Activated CD8-positive, alpha-beta memory T cell treated with anti-CD3 and anti-CD28 coated beads for 4 hours (primary cell): ENCODE data around the gene FHAD1.

Source experiments
- DNase-seq, 2 donors: peaks; one replicate each; pipeline ENCODE4 v3.0.0-alpha.2; 2020; ENCODE audit warnings: low read depth in 2 of 2

The FHAD1 gene

DNA sequence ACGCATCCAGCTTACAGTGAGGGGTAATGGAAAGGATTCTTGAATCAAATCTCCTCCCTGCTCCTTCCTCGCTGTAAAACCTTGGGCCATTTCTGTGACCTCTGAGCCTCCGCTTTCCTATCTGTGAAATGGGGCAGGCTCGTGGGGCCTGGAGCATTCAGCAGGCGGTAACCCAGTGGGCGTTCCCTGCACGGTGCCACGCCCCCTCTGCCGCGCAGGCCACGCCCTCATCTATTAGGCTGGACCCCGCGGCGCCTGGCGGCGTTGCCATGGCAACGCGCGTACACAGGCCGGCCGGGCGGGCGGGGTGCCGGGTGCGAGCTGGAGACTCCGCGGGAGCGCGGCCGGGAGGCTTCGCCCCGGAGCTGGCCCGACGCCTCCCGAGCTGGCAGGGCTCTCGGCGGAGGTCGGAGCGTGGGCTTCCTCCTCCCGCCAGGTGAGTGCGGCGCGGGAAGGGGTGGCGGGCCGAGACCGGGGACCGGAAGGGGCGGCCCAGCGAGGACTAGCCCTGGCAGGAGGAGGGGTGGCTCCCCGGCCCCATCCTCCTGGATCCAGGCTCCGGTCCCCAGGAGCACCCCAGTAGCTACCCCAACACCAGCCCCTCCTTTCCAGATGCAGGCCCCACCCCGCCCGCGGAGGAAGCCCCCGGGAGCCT is at the start of gene FHAD1:
Gene FHAD1, plus strand, starts transcription at position 264 of the 655 bp plus-strand sequence. CDS start 4,562 bp downstream, outside the sequence.
- DNase-seq = peak in 1 of 2 donors; percentile 20

DNA sequence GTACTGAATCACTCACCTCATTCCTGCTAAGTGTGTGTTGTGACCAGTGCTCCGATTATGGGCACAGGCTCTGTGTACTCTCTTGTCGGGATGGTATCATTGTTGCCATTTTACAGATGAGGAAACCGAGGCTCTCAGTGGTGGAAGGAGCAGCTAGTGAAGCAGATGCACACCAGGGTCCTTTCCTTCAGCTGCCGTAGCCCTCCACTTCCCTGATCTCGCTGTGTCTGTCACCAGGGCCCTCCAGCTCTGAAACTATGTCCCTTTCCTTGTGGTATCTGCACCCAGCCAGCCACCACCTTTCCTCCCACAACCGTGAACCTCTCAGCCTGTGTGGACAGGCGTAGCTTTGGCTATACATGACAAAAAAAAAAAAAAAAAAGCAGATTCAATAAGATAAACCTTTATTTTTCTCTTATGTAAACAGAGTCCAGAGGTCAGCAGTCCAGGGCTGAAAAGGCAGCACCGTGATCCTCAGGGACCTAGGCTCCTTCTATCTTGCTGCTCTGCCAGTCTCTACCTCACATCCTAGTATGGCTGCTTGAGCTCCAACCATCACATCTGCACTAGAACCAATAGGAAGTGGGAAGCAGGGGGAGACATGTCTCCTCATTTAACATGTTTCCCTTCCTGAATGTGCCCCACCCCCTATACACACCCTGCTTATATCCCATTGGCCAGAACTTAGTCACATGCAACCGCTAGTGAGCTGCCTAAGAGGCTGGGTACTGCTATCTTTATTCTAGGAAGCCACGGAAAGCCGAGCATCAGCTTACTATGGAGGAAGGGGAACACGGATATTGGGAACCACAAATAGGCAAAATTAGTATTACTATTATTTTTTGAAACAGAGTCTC is 49.2 kb upstream of the FHAD1 start:
- no peak for DNase-seq

DNA sequence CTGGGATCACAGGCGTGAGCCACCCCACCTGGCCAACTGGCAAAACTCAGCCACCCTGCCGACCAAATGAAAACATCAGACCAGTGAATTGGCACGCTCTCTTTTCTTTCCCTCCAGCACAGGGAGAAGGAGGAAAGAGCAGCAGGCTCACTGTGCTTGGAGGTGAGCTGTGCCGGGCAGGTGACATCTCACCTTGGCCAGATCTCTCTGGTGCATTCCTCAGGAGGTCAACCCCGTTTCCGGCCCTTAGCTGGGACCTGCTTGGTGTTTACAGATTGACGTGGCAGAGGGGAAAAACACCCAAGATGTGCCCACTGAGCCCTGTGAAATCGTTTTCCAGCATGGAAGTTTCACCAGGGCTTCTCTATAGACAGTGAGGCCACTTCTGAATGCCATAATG is 48.3 kb upstream of the FHAD1 start:
- DNase-seq = no peak

DNA sequence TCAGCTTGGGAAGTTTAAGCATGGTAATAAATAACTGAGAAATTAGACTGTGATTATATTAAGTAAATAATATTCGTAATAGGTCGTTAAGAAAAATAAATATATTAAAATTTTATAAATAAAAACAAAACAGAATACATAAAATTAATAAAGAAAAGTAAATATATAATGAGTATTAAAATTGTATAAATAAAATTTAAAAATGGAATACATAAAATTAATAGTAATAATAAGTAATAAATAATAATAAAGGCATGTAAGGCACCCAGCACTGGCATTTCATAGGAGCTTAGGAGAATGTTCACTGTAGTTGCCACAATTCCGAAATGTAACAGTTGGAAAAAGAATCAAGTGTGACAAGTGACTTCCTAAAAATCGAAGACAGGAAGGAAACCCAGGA is 45.8 kb upstream of the FHAD1 start:
- DNase-seq = no peak

DNA sequence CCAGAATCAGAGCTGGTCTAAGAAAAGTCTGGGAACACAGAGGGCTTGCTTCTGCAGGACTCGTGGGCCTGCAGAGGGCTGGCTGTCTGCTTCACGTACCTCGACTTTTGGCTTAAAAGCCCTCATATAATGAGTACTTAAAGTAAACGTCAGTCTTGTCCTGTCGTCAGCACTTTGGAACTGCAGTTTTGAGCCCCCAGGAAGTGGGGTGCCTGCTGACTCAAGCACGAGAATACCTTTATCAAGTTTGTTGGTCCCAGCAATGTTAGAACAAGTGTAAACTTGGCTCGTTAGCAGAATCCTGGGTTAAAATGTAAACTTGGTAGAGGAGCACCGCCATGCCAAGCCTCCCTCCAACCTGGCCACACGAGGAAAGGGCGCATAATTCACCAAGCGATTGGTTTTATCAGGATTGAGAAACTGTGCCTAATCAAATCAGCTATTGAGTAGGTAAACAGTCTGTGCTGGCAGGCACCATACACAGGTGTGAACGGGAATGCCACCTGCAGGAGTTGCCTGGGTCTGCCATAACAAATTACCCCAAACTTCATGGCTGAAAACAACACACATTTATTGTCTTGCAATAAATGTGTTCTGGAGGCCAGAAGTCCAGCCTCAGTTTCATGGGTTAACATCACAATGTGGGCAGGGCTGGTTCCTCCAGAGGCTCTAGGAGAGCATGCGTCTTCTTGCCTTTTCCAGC is 45.0 kb upstream of the FHAD1 start:
- no peak for DNase-seq

DNA sequence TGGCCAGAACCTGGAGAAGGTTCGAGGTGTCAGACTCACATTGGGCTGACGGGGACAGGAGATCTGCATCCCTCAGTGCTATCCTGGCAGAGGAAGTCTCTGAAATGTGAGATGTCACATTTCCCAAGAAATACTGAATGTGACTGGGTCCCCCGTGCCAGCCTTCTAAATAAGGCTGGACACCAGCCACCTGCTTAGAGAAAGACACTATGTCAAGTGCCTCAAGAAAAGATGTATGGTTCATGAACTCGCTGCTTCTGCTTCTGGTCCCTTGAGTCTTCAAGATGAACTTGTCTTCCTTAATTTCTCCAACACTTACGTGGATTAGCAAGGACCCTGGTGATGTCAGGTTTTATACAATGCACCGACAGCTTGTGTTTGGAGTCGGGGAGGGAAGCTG is 42.1 kb upstream of the FHAD1 start:
- no peak for DNase-seq

DNA sequence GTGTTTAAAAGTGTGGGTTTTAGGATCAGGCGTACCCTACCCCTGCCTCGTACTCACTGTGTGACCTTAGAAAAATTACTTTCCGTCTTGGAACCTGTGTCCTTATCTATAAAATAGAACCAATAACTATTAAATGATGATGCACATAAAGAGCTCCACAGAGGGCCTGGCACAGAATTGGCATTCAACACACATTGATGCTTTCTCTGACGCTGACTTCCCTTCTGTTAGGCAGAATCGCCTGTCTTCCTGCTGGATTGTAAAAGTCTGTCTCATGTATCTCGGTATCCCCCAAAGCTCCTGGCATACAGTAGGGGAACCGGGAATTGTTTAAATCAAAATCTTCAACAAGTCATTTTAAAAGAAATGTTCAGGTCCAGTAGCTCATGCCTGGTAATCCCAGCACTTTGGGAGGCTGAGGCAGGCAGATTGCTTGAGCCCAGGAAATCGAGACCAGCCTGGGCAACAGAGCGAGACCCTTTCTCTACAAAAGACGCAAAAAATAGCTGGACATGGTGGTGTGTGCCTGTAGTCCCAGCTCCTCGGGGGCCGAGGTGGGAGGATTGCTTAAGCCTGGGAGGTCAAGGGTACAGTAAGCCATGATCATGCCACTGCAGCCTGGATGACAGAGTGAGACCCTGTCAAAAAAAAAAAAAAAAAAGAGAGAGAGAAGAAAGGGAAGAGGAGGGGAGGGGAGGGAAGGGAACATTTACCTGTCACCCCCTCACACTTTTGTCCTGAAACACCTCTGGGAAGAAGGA is 41.3 kb upstream of the FHAD1 start:
- no peak for DNase-seq

DNA sequence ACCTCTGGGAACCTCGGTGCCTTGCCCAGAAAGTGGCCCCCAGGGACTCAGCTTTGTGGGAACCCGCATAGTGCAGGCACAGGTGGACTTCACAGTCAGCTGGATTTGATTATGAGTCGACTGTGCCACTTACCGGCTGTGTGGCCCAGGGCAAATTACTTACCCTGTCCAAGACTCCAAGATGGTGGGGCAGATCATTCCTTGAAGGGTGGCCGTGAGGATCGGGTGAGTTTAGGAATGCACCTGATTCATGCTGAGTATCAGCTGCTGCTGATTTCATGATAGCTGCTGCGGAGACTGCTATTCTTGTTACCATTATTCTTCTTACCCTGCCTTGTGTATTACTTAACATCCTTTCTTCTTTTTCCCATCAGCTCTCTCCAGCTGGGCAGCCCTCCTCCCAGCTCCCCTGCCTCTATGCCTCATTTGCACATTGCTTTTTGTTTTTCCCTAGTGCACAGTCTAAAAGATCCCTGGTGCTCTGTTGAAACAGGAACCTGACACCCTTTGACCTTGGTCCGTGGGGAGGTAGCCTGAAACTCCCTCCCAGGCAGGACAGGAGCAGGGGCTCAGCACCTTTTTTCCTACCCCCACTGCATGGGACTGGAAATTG is 40.5 kb upstream of the FHAD1 start:
- no peak for DNase-seq

DNA sequence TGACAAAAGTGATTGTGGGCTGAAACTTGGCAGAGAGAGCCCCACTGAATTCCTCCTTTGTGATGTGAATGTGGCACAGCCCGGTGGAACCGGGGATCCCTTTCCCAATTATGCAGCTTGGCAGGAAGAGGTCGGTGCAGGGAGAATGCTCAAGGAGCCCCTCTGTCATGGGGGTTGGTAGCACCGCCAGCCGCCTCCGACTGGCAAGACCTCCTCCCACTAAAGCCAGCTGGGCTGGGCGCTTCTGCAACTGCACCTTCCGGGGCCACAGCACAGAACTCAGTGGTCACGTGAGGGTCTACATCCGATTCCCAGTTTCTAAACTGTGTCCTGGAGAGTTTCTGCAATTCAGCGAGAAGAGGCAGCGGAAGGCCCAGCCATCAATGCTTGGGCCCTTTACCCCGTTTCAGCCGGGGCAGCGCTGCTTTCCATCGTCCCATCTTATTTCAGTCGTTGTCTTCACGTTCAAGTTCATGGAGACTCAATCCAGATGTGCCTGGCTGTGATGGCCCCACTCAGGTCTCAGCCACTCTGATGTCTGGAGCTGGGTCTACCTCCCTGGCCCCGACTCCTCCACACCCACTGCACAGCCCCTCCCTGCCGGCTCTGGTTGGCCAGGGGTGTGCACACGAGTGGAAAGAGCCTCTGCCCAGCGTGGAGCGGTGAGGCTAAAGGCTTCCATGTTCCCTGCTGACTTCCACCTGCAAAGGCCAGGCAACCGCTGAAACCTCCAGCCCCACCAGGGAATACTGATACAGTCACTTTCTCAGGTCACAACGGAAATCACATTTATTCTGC is 39.8 kb upstream of the FHAD1 start:
- DNase-seq = no peak

DNA sequence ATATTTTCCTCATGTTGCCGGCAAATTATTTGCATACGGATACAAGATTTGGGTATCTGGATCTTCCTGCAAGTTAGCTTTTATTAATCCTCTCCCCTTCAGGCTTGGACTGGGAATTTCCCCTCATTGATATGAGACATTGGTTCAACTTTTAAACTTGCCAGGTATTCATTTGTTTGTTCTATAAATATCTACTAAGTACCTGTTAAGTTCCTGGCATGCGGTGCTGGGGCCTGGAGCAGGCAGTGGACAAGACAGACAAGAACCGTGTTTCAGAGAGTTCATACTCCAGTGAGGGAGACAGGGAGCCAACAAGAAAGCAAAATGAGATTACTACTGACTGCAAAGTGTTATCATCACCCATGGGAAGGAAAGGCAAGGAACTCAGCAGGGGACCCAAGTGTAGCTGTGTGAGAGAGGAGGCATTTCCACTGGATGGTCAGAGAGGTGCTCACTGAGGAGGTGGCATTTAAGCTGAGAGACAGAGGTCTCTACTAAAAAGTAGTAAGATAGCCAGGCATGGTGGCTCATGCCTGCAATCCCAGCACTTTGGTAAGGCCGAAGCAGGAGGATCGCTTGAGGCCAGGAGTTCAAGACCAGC is 39.1 kb upstream of the FHAD1 start:
- DNase-seq = no peak

DNA sequence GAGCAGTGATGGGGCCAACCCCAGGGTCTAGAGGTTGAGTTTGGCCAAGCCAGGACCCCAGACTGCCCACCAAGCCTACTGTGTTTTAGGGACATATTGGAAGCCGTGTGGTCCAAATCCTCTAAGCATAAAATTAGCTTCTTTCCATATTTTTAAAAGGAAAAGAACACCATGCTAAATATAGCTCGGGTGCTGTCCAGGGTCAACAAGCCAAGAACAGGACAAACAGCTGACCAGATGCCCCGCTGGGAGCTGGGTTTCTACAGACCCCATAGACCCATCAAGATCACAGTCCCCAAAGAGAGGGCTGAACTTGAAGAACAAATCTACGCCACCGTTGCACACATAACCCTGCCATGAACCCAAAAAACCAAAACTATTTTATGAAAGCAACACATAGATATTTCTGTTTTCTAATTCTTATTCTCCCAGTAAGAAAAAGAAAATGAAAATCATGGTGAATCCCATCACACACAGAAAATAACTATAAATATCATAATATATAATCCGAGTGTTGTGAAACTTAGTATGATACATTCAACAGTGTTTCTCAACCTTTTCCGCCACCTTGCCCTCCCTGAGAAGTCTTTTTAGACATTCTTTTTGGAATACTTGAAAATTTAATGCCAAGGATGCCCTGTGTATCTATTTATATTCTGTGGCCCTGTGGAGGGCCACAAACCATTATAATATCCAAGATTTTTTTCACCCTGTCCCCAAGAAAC is 36.2 kb upstream of the FHAD1 start:
- no peak for DNase-seq

DNA sequence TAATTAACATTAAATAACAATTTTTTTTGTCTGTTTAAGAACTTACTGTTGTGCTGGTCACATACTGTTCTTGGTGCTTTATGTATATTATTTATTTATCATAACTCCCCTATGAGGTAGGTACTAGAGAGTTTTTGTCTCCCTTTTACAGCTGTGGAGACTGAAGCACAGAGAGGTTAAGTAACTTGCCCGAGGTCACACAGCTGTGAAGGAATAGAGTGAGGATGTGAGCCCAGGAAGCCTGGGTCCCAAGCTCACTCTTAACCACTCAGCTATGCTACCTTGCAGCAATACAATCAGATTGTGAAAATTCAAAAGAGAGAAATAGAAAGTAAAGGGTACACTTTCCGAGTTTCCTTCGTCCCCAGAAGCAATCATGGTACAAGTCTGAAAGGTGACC is 35.6 kb upstream of the FHAD1 start:
- no peak for DNase-seq

DNA sequence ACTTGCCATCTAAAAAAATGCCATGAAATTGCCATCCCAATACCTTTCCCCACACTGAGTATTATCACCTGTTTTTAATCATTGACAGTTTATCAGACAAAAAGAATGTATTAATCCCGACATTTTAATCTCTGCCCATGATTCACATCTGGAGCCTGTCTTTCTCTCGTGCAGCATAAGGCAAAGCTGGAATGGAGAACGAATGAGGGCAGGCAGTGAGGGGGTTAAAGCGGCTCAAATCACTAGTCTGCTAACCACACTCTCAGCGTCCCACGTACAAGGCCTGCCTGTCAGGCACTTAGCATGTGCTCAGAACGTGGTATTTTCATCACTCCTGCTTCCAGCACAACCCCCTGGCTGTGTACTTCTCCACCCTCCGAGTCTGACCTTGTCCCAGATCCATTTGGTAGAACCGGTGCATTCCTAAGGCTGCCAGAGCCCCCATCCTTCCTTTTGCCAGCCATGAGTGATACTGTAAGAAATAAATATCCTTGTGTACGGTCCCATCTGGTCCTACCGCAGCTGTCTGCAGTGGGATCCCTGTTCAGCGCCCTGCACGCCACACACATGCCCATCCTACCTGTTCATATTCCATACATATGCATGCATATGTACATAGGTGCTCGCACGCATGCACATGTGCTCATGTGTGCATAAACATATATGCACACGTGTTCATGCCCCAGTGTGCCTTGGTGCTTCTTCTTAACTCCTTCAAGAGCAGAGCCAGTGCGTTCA is 34.6 kb upstream of the FHAD1 start:
- no peak for DNase-seq

DNA sequence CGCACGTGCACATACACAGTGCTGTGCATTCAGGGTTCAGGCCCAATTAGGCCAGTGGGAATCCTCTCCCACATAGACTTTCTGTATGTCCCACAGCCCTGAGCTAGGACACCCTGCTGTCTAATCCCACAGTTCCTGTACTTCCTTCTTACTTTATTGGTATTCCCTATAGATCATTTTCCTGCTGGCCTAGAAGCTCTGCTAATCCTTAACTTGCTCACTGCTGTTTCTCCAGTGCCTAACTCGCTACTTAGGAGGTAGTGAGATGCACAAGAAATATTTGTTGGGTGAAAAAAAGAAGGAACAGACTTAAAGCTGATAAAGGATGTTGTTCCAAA is 34.1 kb upstream of the FHAD1 start:
- DNase-seq = no peak

DNA sequence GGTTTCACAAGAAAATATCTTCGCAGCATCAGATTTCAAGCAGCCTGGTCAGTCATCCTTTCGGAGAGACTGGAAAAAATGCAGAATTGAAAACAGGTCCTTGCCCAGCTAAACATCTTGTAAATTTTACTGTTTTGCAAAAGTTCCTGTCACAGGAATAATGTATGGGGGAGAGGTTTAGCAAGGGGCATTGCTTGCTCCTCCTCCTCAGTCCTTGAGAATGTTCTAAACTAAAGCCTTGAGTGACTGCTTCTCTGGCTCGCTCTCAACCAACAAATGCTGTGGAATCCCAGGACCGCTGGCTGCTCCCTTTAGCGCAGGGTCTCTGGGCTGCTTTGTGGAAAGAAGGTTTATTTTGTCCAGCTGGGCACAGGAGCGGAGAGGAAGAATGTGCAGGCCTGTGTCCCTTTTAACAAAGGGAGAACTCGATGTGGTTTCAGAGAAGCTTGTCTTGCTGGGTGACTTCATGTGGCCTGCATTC is 33.6 kb upstream of the FHAD1 start:
- no peak for DNase-seq

DNA sequence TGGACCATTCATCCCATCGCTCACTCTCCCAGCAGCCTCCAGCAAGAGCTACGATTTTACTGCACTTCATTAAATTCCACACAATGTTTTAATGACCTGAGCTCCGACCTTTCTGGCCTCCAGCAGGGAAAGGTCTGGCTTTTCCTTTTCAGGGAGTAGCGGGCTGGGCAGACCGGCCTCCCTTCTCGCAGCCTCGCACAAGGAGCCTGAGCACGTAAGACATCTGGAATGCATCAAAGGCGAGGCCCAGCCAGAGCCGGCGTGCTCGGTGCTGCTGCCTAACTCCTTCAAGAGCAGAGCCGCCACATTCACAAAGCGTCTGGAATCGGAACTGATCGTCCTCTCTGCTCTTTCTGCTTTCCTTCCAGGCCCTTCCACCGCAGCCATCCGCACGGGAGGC is 32.5 kb upstream of the FHAD1 start:
- DNase-seq = no peak

DNA sequence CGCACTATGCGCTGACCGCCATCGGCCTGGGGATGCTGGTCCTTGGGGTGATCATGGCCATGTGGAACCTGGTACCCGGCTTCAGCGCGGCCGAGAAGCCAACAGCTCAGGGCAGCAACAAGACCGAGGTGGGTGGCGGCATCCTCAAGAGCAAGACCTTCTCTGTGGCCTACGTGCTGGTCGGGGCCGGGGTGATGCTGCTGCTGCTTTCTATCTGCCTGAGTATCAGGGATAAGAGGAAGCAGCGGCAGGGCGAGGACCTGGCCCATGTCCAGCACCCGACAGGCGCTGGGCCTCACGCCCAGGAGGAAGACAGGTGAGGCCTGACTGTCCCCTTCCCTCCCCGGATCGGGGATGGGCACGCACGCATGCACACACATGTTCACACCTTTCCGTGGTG is 31.9 kb upstream of the FHAD1 start:
- DNase-seq = no peak

DNA sequence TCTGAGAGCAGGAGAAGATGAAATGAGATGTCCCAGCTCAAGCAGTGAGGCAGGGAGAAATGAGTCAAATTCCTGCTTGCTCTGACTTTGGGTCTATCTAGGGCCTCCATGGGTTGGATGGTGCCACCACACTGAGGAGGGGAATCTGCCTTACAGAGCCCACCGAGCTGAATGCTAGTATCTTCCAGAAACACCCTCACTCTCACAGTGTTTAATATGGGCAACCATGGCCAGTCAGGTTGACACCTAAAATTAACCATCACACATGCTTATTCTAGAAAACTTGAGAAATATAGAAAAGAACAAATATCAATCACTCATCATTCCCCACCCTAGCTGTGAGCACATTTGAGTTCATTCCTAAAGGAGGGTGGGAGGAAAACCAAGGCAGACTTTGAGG is 29.4 kb upstream of the FHAD1 start:
- DNase-seq = no peak
